ENCODE results near the gene COX14.
"Not testable (repeated sequence)": the region's sequence is repeated elsewhere in the genome, so short reads cannot be mapped to it uniquely, and the experiment has no call there.

COX14 gene

DNA sequence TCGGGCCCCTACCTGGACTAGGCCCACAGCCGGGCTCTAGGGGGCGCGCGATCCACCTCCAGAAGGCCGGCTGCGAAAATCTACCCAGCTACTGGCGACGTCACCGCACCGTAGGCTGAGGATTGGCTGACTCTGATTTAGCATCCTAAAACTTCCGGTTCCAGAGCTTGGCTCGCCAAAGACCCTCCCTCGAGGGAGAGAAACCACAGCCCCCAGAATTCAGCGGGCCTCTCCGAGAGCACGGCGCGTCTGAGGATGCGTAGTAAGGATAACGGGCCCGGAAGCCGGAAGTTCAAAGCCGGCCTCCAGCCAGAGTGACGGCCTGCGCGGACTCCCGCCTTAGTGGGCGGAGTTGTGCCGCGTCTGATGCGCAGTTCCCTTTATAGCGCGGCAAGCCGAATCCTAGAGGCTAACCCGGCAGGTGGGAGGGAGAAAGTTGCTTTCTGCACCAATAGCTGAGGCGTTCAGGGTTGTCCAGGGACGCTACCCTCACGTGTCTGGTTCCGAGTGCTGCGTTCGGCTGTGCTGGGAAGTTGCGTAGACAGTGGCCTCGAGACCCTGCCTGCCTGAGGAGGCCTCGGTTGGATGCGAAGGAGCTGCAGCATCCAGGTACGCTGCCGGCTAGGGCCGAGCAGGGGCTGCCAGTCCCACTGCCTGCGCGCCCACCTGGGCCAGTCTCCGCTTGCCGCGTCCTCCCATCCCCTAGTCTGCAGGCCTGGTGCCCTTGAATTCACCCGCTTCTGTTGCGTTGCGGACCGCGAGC, at the start of gene COX14:
Gene COX14 (plus strand): TSS at position 544 of the 763 bp plus-strand sequence. CDS start 7,808 bp downstream, outside the sequence.
- DNase-seq, result peak; percentile 99

DNA sequence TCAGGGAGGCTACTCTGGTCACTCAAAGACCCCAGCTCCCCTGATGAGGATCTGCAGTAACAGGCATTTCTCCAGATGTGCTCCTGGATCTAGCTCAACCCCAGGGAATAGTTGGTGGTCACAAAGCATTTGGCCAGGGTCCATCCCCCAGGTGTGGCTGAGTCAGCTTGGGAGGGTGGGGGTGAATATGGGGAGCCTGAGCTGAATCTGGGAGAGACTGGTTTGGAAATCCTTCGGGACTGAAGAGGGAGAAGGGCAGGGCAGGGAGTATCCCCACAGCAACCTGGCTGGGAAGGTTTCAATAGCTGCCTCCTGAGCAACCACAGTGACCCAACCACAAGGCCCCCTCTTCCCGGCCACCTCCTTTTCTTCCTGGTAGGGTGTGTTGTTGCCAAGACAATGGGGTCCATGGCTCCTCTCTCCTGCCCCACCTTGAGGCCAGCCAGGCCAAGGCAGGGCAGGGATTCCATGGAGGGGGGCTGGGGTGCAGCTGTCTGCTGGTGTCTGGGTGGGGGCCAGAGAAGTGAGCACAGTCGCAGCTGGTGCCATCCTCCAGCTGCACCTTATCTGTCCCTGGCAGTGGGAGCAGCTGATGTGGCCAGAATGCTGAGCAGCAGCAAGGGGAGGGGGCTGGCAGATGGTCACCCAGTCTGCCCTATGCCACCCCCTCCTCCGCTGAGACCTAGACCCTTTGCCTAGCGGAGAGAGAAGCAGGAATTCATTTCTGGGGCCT, 49.1 kb upstream of the COX14 start:
- DNase-seq, result peak; percentile 30

DNA sequence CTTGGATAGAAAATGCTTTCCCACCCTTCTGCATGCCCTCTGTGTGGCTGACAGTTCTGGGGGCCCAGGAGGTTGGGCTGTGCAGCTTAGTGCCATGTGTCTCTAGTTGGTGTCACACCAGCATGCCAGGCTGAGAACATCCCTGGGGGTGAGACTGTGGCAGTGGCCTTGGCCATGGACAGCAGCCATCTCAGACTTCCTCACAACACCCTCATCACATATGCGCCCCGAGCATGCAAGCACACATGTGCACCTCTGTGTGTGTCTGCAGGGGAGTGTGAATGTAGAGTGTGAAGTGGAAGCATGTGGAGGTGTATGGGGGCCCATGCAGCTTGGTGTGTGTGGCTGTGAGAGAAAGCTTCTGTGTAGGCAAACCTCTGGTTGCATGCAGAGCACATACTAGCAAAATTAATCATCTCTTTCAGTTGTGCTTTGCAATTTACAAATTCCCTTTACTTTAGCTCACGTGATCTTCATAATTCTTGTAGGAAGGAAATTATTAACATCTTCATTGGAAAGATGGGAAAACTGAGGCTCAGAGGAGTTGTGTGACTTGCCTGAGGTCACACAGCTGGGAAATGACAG, 46.2 kb upstream of the COX14 start:
- no peak for DNase-seq

DNA sequence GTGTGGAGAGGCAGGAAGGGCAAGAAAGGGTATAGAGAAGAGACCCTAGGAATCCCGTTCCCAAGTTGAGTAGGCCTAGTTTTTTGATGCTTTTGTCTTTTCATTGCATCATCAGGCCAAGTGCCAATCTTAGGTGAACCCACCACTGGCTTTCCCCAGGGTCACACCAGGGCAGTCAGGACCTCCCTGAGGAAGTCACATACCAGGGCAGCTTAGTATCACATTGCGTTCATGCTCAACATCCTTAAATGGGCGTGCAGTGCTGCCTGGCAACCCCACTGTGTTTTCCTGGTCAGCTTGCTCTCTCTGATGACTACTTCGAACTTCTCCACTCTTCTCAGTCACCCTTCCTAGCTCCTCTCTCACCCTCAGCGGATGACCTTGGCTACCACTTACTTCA, 45.6 kb upstream of the COX14 start:
- no peak for DNase-seq

DNA sequence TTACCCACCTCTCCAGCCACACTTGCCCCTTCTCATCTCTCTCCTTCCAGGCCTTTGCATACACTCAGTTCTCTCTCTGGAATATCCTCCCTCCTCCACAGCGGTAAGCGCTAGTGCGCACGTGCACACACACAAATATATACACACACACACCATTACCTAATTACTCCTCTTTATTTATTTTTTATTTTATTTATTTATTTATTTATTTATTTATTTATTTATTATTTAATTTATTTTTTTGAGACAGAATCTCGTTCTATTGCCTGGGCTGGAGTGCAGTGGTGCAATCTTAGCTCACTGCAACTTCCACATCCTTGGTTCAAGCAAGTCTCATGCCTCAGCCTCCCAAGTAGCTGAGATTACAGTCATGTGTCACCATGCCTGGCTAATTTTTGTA, 43.0 kb upstream of the COX14 start:
- DNase-seq, result no peak

DNA sequence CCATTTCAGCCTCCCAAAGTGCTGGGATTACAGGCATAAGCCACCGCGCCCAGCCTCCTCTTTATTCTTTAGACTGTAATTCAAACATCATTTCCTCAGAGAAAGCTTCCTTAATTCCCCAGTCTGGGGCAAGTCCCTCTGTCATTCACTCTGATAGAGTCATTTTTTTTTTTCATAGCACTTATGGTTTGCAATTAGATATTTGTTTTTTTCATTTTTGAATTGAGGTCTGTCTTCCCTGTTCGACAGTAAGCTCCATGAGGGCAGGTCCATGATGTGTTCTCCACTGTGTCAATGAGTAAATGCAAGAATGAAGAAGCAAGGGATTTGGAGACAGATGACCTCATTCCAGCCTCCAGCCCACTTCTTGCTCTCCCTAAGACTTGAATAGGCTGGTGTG, 42.5 kb upstream of the COX14 start:
- DNase-seq, result no peak

DNA sequence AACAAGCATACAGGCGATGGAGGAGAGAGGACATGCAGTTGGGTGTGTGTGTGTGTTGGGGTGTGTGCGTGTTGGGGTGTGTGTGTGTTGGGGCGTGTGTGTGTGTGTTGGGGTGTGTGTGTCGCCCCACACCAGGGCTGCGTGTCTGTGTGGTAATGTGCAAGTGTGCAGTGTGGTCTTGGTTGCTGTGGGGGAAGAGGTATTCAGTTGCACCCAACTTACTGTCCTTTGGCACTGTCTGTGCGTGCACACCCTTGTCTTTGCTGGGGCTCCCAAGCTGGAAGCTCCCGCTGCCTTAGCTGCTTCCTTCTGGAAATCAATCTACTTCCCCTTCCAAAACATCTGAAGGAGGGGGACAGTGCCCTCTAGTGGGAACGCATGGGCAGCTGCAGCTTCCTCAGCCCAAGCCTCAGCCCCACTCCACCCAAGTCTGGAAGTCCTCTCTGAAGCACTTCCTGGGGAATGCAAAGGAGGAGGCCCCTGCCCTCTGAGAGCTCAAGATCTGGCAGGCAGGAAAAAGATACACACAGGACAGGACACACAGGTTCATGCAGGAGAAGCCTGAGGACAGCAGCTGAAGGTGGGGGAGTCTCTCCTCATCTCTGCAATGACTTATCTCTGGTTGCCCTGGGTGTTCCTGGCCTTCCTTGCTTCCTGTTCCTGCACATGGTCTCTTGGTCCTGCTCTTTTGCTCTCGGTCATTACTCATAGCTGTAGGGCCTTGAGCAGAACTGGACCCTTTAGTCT, 41.5 kb upstream of the COX14 start:
- peak; percentile 81 for DNase-seq

DNA sequence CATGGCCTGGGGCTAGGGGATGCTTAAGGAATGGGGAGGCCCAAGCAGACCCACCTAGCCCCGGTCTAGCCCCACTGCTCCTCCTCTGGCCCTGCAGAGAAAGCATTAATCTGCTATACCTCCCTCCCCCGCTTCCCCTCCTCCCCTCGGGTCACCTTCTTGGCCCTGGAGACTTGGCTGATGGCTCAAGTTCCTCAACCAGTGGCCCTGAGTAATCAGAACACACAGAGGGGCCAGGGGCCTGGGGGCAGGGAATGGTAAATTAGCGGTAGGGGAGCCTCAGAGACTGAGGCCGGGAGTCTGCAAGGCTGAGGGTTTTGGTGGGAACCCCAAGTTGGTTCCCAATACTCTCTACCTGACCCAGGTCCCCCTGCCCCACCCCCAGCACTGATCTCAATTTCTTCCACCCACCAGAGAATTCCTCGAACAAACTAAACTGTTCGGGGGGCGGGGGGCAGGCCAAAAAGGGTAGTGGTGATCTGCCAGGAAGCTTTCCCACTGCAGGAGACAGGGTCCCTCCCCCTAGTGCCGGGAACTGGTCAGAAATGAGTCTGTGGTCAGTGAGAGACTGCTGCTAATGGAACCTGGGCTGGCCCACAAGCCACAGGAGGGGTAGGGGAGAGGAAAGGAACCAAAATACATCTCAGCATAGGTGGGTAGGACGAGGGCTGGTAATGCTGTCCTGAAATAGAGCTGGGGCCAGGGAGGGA, 39.7 kb upstream of the COX14 start:
- no peak for DNase-seq

DNA sequence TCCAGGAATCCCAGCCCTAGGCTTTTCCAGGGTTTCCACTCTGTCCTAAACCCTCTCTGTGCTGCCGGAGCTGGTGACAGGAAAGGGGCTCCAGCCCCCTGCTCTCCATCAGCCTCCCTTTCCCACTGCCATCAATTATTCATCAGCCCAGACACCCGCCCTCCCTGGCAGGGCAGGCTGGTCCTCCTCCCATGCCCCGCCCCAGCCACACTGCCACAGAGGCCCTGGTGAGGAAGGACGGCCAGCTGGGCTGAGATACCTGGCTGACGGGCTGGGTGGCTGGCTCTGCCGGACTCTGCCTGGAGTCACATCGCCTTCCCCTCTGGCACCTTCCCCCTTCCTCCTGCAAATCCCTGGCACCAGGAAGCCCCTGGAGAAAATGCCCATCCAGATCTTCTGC, 38.8 kb upstream of the COX14 start:
- DNase-seq, result no peak

DNA sequence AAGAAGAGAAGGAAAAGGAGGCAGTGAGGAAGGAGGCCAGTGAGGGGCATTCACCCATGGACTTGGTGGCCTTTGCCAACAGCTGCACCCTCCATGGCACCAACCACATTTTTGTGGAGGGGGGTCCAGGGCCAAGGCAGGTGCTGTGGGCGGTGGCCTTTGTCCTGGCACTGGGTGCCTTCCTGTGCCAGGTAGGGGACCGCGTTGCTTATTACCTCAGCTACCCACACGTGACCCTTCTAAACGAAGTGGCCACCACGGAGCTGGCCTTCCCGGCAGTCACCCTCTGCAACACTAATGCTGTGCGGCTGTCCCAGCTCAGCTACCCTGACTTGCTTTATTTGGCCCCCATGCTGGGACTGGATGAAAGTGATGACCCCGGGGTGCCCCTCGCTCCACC, 38.3 kb upstream of the COX14 start:
- no peak for DNase-seq

DNA sequence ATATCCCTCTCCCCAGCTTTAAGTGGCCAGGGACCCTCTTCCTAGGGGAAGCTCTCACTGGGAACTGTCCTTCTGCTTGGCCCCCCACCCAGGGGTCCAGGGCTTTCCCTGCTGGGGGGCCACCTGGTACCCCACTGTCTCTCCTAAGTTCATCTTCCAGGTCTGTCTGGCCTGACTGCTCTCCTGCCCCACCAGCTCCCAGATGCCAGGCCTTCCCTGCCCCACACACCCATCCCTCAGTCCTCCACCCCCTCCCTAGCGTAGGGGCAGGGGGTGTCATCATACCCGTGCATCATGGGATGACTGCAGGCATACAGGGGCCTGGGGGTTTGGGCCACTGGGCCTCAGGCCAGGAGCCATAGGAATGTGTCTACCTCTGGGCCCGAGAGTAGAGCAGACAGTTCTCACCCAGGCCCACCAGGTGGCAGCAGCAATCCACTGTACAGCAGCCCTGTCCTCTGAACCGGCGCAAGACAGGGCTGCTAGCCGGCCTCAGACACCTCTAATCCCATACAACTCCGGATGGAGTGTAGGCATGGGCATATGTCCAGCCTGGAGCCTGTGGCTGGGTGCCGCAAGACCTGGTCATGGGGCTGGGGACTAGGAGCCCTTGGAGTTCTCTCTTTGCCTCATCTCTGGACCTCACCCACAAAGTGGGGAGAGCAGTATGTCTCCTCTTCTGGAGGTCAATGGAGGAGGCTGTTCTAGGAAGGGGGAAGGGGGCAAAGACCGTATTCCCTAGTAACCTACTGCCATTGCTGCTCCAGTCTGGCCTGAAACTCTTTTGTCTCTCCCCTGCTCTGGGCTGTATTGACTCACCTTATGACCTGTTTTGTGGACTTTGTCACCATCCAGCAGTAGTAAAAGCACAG, 36.9 kb upstream of the COX14 start:
- peak; percentile 60 for DNase-seq

DNA sequence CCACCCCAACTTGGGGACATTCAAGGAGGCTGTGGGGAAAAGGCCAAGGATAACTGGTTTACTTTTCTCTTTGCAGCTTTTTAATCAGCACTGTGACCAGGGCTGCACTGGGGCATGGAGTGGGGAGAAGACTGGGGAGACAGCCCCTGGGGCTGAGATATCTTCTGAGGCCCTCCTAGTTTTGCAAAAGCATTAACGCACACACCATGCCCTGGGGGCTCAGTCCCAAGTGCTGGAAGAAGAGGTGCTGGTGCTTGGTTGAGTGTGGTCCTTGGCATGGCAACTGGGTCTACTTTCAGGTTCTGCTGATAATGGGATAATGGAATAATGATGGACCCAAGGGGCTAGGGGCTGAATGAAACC, 36.2 kb upstream of the COX14 start:
- DNase-seq, result no peak

DNA sequence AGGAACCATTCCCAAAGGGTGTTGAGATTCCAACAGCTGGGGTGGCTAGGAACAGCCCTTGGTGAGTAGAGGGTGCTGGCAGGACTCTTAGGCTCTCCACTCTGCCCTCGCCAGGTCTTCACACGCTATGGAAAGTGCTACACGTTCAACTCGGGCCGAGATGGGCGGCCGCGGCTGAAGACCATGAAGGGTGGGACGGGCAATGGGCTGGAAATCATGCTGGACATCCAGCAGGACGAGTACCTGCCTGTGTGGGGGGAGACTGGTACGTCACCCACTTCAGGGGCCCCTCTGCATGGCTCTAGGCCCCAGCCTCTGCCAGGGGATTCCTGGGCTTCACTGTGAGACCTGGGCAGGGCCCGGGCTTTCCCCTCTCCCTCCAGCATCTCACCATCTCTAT, 34.9 kb upstream of the COX14 start:
- DNase-seq, result no peak

DNA sequence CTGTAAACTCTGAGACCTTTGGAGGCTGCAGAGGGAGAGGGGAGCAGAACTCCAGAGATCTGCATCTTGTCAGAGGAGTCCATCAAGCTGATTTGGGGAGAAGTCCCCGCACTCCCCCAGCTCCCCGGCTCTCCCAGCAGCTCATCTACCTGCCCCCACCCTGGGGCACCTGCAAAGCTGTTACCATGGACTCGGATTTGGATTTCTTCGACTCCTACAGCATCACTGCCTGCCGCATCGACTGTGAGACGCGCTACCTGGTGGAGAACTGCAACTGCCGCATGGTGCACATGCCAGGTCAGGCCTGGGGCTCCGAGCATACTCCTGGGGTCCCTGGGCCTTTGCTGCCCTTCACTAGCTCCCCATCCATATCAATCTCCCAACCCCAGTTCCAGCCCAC, 33.8 kb upstream of the COX14 start:
- DNase-seq, result no peak

DNA sequence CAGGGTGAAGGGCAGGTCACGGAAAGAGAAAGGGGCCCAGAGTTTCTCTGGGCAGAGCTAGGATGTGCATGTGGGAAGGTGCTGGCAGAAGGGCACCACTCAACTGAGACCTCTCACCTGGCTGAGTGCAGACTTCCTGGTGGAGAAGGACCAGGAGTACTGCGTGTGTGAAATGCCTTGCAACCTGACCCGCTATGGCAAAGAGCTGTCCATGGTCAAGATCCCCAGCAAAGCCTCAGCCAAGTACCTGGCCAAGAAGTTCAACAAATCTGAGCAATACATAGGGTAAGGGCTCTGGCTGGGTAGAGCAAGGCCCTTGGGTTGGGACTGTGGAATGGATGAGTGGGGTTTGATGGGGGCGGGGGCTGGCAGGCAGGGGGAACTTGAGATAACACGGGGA, 32.3 kb upstream of the COX14 start:
- DNase-seq, result no peak

DNA sequence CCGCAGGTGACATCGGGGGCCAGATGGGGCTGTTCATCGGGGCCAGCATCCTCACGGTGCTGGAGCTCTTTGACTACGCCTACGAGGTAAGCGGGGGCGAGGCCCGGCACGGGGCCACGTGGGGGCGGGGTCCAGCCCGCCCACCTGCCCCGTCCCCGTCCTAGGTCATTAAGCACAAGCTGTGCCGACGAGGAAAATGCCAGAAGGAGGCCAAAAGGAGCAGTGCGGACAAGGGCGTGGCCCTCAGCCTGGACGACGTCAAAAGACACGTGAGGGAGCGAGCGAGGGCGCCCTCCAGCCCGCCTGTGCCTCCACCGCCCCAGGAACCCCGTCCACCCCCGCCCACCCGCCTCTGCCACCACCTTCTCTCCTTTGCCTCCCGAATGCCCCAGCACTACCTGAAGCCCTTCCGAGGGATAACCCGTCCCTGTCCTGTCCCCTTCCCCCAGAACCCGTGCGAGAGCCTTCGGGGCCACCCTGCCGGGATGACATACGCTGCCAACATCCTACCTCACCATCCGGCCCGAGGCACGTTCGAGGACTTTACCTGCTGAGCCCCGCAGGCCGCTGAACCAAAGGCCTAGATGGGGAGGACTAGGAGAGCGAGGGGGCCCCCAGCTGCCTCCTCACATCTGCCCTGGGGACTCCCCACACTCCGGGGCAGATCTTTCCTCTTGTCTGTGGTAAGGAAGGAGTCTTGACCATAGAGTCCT, 30.8 kb upstream of the COX14 start:
- no peak for DNase-seq

DNA sequence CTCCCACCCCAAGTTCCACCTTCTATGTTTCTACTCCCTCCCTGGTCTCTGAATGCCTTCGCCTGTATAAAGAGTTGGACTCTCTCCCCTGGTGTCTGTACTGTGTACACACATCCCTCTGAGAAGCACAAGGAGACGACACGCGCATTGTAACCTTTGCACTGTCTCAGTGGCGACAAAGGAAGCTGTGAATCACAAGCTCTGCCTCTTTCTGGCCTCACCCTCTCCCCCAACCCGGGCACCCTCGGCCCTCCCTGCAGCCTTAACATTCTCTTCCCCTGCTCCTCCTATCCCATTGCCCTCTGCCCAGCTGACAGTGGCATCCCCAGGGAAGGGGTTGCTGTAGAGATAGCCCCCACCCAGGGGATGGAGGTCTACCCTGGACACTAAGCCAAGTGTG, 29.4 kb upstream of the COX14 start:
- DNase-seq, result no peak

DNA sequence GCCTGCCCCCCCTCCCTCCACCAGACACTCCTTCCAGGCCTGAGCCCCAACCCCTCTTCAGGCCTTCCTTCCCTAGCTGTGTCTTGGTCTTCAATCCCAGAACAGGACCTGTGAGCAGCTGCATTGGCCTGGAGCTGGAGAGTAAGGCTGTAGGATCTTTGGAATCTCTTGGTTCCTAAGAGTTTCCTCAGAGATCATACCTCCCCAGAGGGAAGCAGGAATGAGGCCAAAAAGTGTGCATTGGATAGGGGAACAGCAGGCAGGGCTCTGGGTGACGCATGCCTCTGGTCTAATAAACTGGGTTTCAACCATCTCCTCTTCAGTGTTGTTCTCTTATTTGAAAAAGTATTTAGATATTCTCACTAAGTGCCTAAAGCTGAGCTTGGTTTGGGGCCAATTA, 28.7 kb upstream of the COX14 start:
- no peak for DNase-seq

DNA sequence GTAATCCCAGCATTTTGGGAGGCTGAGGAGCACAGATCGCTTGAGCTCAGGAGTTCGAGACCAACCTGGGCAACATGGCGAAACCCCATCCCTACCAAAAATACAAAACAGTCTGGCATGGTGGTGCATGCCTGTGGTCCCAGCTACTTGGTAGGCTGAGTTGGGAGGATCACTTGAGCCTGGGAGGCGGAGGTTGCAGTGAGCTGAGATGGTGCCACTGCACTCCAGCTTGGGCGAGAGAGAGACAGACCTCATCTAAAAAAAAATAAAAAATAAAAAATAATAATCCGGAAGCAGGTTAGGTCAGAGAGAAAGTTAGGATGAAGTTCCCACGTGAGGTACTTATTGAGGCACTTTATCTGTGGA, 27.6 kb upstream of the COX14 start:
- not testable (repeated sequence) for DNase-seq

DNA sequence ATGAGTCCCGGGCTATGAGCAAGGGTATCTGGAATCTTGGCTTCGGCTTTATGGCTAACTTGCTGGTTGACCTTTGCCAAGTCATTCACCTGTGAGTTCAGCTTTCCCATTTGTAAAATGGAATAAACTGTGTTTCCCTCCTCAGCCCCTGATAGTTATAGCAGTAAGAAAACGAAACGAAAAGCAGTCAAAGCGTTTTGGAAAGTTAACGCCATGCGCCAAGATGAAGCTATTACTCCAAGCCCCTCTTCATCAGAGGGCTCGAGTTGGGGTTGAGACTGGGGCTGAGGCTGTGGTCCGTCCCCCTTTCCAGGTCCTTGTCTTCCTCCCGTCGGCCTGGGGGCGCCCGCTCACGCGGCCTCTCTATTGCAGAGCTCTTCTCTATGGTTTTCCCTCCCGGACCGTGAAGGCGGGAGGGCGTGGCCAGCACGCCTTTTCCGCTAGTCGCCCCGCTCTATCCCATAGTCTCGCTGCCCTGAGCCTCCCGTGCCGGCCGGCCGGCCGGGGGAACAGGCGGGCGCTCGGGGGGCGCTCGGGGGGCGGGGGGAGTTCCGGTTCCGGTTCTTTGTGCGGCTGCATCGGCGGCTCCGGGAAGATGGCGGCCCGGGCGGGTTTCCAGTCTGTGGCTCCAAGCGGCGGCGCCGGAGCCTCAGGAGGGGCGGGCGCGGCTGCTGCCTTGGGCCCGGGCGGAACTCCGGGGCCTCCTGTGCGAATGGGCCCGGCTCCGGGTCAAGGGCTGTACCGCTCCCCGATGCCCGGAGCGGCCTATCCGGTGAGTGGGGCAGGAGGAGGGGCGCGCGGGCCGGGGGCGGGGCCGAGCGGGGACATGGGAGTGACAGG, 27.0 kb upstream of the COX14 start, which contains the start of gene SMARCD1:
Gene SMARCD1 (plus strand): TSS at position 568 of the 840 bp plus-strand sequence. CDS start 28 bp downstream, at position 596.
- peak; percentile 96 for DNase-seq
